GM12872 (cell line): ENCODE measurements around the gene CNTN1.

Experiments
- TF ChIP-seq, protein P1 (sequence below): IDR thresholded peaks from 3 replicates; pipeline ENCODE4 v1.5.1; 2011; ENCODE audit warnings: low read depth, mild to moderate bottlenecking, low read length, moderate library complexity; ENCODE audit not compliant: insufficient read depth

CNTN1 gene

DNA sequence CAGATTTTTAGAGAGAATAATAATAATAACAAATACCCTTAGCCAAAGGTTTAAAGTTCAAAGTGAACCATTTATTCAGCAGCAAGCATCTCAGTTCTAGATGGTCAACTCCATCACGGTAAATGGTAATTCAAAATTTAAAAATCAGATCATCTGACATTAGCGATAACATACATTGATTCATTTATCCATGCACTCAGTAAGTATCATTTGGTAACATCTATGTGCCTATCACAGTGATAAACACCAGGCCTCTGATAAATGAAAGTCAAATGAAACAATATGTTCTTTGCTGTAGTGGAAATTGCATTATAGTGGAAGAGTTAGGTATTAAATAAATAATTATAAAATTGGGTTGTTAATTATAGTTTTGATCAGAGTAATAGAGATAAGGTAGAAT lies 108.8 kb downstream of the CNTN1 start:
- TF ChIP-seq, protein P1, sequence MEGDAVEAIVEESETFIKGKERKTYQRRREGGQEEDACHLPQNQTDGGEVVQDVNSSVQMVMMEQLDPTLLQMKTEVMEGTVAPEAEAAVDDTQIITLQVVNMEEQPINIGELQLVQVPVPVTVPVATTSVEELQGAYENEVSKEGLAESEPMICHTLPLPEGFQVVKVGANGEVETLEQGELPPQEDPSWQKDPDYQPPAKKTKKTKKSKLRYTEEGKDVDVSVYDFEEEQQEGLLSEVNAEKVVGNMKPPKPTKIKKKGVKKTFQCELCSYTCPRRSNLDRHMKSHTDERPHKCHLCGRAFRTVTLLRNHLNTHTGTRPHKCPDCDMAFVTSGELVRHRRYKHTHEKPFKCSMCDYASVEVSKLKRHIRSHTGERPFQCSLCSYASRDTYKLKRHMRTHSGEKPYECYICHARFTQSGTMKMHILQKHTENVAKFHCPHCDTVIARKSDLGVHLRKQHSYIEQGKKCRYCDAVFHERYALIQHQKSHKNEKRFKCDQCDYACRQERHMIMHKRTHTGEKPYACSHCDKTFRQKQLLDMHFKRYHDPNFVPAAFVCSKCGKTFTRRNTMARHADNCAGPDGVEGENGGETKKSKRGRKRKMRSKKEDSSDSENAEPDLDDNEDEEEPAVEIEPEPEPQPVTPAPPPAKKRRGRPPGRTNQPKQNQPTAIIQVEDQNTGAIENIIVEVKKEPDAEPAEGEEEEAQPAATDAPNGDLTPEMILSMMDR = no peak

DNA sequence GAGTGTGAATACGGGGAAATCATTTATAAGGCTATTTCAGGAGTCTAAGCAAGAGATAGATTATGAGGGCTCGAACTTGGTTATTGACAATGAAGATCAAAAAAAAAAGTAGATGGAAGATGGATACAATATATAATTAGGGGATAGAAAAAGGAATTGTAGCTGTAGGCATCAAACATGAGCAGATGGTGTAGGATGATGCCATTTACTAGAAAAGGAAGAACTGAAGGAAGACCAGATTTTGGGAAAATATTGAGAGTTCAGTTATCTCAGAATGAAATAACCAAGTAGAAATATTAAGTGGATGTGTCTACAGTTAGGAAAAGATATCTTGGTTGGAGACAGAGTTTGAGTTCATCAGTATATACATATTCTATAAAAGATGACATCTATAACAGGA lies 109.6 kb downstream of the CNTN1 start:
- TF ChIP-seq, protein P1 = no peak

DNA sequence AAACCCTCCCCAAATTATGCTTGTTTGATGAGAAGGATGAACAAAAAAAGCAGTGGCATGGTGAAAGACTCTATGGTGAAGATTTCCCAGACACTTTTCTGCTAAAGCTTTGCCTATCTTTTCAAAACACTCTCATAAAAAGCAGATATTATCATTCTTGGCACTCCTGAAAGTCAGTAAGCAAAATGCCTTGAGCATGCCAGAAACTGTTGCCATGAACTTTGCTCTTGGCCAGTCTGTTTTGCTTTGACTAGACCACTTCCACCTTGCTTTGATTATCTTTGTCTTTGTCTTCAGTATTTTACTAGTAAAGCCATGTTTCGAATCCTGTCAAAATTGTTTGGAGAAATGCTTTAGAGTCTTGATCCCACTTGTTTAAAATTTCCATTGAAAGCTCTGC lies 110.4 kb downstream of the CNTN1 start:
- TF ChIP-seq, protein P1 = no peak

DNA sequence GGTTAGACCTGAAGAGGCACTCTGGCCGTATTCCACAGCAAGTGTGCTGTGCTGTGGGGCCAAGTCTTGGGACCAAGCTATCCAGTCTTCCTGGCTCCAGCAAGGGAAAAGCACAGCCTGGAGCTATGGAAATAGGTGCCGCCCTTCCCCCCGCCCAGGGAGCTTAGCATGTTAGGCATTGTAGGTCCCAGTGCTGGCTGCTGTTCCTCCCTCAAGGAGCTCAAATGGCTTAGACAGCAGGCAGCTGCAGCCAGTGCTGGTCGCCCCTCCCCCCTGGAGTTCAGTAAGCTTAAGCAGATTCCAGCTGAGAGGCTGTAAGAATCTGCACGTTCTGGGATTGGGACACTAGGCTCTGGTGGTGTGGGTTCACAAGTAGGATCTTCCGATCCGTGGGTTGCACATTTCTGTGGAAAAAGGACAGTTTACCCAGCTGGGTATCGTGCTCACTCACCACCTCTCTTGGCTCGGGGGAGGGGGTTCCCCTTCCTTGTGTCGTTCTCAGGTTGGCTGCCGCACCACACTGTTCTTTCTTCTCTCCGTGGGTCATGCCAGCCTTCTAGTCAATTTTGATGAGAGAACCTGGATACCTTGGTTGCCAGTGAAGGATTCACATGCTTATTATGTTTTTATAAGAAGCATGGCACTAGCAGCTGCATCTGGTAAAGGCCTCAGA lies 127.3 kb downstream of the CNTN1 start:
- TF ChIP-seq, protein P1 = no peak

DNA sequence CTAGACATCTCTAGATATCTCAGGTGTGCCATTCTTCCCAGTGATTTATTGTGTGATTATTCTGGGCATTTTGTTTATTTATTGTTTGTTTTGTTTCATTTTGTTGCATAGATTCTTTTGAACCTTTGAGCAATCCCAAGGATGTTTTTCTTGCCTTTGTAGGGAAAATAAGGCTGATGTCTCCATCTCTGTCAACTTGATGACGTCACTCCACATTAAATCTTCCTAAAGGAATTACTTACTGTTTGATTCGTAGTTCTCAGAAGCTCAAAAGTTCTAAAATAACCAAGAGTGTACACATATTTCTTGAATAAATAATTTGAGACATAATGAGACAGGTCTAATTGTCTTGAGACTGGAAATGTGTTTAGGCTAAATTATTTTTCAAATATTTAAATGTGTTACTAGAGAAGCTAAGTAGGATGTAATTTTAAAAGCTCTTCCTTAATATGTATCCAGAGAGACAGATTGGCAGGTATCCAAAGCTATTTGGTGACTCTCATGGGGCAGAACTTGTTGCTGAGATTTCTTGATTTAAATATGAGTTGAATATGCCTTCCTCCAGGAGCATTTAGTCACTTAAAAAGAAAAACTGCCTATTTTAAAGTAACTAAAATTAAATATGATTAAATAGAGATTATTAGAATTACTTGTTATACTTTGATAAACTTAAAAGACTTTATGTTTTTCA lies 128.7 kb downstream of the CNTN1 start:
- TF ChIP-seq, protein P1 = no peak

DNA sequence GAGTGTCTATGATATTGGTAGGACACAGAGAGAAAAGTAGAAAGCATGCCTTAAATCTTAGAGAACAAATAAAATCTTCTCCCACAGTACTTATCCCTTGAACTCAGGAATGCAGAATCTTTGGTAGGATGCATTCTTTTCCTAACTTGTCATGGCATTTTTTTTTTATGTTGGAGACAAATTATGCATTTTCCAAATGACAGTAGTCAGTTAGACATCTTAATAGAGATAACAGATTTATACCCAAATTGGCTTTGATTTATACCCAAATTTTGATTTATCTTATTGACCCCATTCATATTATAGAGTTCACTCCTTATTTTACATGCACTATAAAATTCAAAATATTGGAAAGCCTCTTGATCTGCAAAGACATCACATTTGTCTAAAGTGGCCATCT lies 132.9 kb downstream of the CNTN1 start:
- TF ChIP-seq, protein P1 = no peak

DNA sequence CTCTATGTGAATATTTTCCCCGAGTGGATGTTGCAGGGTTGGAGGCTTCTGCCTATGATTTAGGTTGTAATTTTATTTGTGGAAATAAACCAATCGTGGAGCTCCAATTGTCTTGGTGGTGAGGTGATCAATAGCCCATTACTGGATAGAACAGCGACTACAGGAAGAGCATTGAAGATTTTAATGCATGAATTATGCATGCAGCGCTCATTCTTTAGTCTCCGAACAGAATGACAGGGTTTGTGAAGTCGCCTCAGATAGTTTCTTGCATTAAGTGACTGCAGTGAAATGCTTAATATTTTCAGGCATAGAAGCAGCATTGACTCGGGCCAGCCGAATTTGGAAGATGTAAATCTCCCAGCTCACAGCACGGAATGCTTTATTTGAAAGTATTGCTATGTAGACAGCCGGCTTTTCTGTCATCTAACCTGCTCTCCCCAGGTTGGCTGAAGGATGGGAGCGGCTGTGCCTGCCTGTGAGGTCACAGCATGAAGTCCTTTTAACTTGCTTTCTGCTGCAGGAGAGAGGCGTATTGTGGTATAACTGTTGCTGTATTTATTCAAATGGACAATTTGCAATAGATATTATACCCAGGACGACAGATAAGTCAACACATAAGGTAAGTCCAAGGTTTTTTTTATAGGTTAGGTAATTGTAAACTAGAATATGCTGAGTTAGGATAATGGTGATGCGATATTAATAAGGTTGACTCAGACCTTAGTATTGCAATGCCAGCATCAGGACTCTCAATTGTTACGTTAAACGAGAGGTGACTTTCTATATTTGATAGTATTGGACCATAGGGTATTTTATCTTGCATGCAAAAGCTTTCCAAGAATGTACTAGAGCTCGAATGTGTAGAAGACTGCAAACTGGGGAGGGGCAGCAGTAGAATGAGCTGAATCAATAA lies 135.7 kb downstream of the CNTN1 start:
- TF ChIP-seq, protein P1 = no peak
